Smooth muscle cell of the brain vasculature (primary cell): ENCODE measurements around the gene METAP1D.
A peak's percentile ranks its signal among the peaks of the same experiment; 100 is the strongest.

Experiments used
- DNase-seq: peaks from one replicate; pipeline ENCODE4 v3.0.0-alpha.2; 2012; ENCODE audit warnings: low read depth, low spot score

The METAP1D gene

GRCh38 chr2:172080641-172081220 is 81.0 kb downstream of the METAP1D start:
- no peak for DNase-seq

GRCh38 chr2:172081221-172082022 is 81.7 kb downstream of the METAP1D start:
- no peak for DNase-seq

- DNase-seq, result no peak
Measured at GRCh38 chr2:172082105-172082943, 82.6 kb downstream of the METAP1D start.

GRCh38 chr2:172082944-172083627 is 83.3 kb downstream of the METAP1D start:
- no peak for DNase-seq

- DNase-seq, result no peak
Measured at GRCh38 chr2:172083628-172084394, 84.1 kb downstream of the METAP1D start.

GRCh38 chr2:172084395-172084644 is 84.6 kb downstream of the METAP1D start:
- no peak for DNase-seq

GRCh38 chr2:172084645-172085459 is 85.1 kb downstream of the METAP1D start:
- DNase-seq, result peak; percentile 76

- DNase-seq, result no peak
Measured at GRCh38 chr2:172085460-172086159, 85.9 kb downstream of the METAP1D start, which contains the start of gene DLX1. Gene DLX1 (plus strand): TSS chr2:172085507. CDS start chr2:172085678, 171 bp downstream.

- no peak for DNase-seq
Measured at GRCh38 chr2:172086241-172087206, 86.8 kb downstream of the METAP1D start.

GRCh38 chr2:172087207-172087779 is 87.5 kb downstream of the METAP1D start:
- DNase-seq, result no peak

- DNase-seq, result no peak
Measured at GRCh38 chr2:172087780-172088244, 88.1 kb downstream of the METAP1D start.

- no peak for DNase-seq
Measured at GRCh38 chr2:172088245-172089004, 88.7 kb downstream of the METAP1D start.

GRCh38 chr2:172089005-172089504 is 89.3 kb downstream of the METAP1D start:
- DNase-seq, result no peak

- DNase-seq, result no peak
Measured at GRCh38 chr2:172089633-172090032, 89.9 kb downstream of the METAP1D start.

GRCh38 chr2:172090044-172090961 is 90.5 kb downstream of the METAP1D start:
- no peak for DNase-seq
